ENCODE measurements around the gene ADM2. TPM values are rescaled to one million over a fixed set of nuclear protein-coding genes. Genes with fewer than 3 reads are reported as not detected.

The ADM2 gene
- total RNA-seq, 3 donors from 2014 or later (not counting 1 experiment from before 2014, with no cell fraction given): 0.26 to 2.5 (median 1.5) TPM

GRCh38 chr22:50529897-50530579 lies 48.7 kb downstream of the ADM2 start, which contains the start of gene TYMP:
TSS of gene TYMP (minus strand) at chr22:50530012. CDS start at chr22:50529709, 303 bp downstream.
- Mint-ChIP-seq H3K27me3 (ENCODE audit: low read depth in 2 of 2) (peaks cover 0 to 13% of the 10 kb centered on the region in 2 donors), H3K9me3 (no peaks in the 10 kb centered on the region), H3K4me1 (peaks cover 25 to 41% of the 10 kb centered on the region in 2 donors), H3K4me3 (peak within 1 kb of the TSS; percentile 94), H3K27ac (peak within 1 kb of the TSS; percentile 94 to 96), H3K36me3 (no peaks in the 10 kb centered on the region)
- no peaks in the 10 kb centered on the region for H3K27me3 ChIP-seq (ENCODE audit: control insufficient read depth, insufficient read depth, low read length)
- TF ChIP-seq CTCF (IDR thresholded peaks at IDR 0.05): no peak
- peaks cover 65% of the 10 kb centered on the region for H3K4me1 ChIP-seq (ENCODE audit: control insufficient read depth, insufficient read depth, low read length)
- peak; percentile 62 to 78 for DNase-seq
- peak within 1 kb of the TSS; percentile 80 for H3K4me3 ChIP-seq (ENCODE audit: low read length)
- peak; percentile 11 to 45 (median 23) for ATAC-seq
- under 1% methylated on average over 92 of the region's 92 CpGs for WGBS (ENCODE audit: insufficient coverage)
- peak within 1 kb of the TSS; percentile 95 for H3K27ac ChIP-seq (ENCODE audit: low read length)
- intact Hi-C loops (cut with micrococcal nuclease): loop anchor here (2.0 to 5.0 kb wide), 2 partner anchors 15 to 32 kb away; partner anchors contain the start of genes KLHDC7B and SYCE3
- H3K9me3 ChIP-seq (ENCODE audit: control insufficient read depth, insufficient read depth, low read length): no peaks in the 10 kb centered on the region
- H3K36me3 ChIP-seq (ENCODE audit: control insufficient read depth, insufficient read depth, low read length): no peaks in the 10 kb centered on the region

GRCh38 chr22:50530580-50530876 lies 49.2 kb downstream of the ADM2 start:
- H3K4me1 Mint-ChIP-seq: peaks cover 24 to 40% of the 10 kb centered on the region in 2 donors
- peak in 2 of 3 donors; percentile 0 to 2 for ATAC-seq
- H3K4me1 ChIP-seq (ENCODE audit: control insufficient read depth, insufficient read depth, low read length): peaks cover 64% of the 10 kb centered on the region
- peak overlapping the region; percentile 94 for H3K4me3 Mint-ChIP-seq
- no peaks in the 10 kb centered on the region for H3K27me3 ChIP-seq (ENCODE audit: control insufficient read depth, insufficient read depth, low read length)
- no peaks in the 10 kb centered on the region for H3K9me3 Mint-ChIP-seq
- no peaks in the 10 kb centered on the region for H3K36me3 Mint-ChIP-seq
- peaks cover 0 to 13% of the 10 kb centered on the region in 2 donors for H3K27me3 Mint-ChIP-seq (ENCODE audit: low read depth in 2 of 2)
- H3K9me3 ChIP-seq (ENCODE audit: control insufficient read depth, insufficient read depth, low read length): no peaks in the 10 kb centered on the region
- WGBS (ENCODE audit: insufficient coverage): under 1% methylated on average over 21 of the region's 21 CpGs
- no peak for DNase-seq
- H3K36me3 ChIP-seq (ENCODE audit: control insufficient read depth, insufficient read depth, low read length): no peaks in the 10 kb centered on the region
- H3K27ac Mint-ChIP-seq: peak overlapping the region; percentile 94 to 96
- intact Hi-C loops (cut with micrococcal nuclease): loop anchor here (2.0 kb wide), 1 partner anchor 14 kb away; the partner anchor contains the start of gene KLHDC7B
- H3K4me3 ChIP-seq (ENCODE audit: low read length): peak overlapping the region; percentile 80
- no peak for TF ChIP-seq CTCF (IDR thresholded peaks at IDR 0.05)
- peak overlapping the region; percentile 95 for H3K27ac ChIP-seq (ENCODE audit: low read length)

- no peaks in the 10 kb centered on the region for H3K36me3 ChIP-seq (ENCODE audit: control insufficient read depth, insufficient read depth, low read length)
- Mint-ChIP-seq H3K9me3 (no peaks in the 10 kb centered on the region), H3K27ac (peak overlapping the region; percentile 94 to 96), H3K27me3 (ENCODE audit: low read depth in 2 of 2) (peaks cover 0 to 13% of the 10 kb centered on the region in 2 donors), H3K4me1 (peaks cover 24 to 40% of the 10 kb centered on the region in 2 donors), H3K36me3 (no peaks in the 10 kb centered on the region), H3K4me3 (peak overlapping the region; percentile 94)
- H3K4me1 ChIP-seq (ENCODE audit: control insufficient read depth, insufficient read depth, low read length): peaks cover 64% of the 10 kb centered on the region
- peak overlapping the region; percentile 95 for H3K27ac ChIP-seq (ENCODE audit: low read length)
- ATAC-seq (peak; percentile 57 to 73 (median 60)), DNase-seq (peak; percentile 77 to 87)
- under 1% methylated on average over 53 of the region's 53 CpGs for WGBS (ENCODE audit: insufficient coverage)
- no peaks in the 10 kb centered on the region for H3K27me3 ChIP-seq (ENCODE audit: control insufficient read depth, insufficient read depth, low read length)
- H3K4me3 ChIP-seq (ENCODE audit: low read length): peak overlapping the region; percentile 80
- intact Hi-C loops (cut with micrococcal nuclease): loop anchor here (1.0 to 2.0 kb wide), 2 partner anchors 8 to 14 kb away; partner anchors contain the start of gene KLHDC7B
- TF ChIP-seq CTCF (IDR thresholded peaks at IDR 0.05): no peak
- no peaks in the 10 kb centered on the region for H3K9me3 ChIP-seq (ENCODE audit: control insufficient read depth, insufficient read depth, low read length)
Observed at GRCh38 chr22:50530877-50531545, 49.7 kb downstream of the ADM2 start.
